ENCODE data around the gene OR2T27.

GRCh38 chr1:248631354-248632008, 23.8 kb downstream of the OR2T27 start:
- TF ChIP-seq, protein P1, sequence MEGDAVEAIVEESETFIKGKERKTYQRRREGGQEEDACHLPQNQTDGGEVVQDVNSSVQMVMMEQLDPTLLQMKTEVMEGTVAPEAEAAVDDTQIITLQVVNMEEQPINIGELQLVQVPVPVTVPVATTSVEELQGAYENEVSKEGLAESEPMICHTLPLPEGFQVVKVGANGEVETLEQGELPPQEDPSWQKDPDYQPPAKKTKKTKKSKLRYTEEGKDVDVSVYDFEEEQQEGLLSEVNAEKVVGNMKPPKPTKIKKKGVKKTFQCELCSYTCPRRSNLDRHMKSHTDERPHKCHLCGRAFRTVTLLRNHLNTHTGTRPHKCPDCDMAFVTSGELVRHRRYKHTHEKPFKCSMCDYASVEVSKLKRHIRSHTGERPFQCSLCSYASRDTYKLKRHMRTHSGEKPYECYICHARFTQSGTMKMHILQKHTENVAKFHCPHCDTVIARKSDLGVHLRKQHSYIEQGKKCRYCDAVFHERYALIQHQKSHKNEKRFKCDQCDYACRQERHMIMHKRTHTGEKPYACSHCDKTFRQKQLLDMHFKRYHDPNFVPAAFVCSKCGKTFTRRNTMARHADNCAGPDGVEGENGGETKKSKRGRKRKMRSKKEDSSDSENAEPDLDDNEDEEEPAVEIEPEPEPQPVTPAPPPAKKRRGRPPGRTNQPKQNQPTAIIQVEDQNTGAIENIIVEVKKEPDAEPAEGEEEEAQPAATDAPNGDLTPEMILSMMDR (IDR thresholded peaks at IDR 0.05; ENCODE audit: insufficient read depth, low read depth, low read length), result no peak
- TF ChIP-seq EZH2 (IDR thresholded peaks at IDR 0.05; ENCODE audit: insufficient read depth, low read length), result no peak
